NCI-H1436 (cell line): ENCODE measurements around the gene ARSH.
"Not testable (repeated sequence)": the region's sequence is repeated elsewhere in the genome, so short reads cannot be mapped to it uniquely, and the experiment has no call there.

Source experiments
- DNase-seq: peaks from one replicate; lab custom pipeline; 2025; lab: John Stamatoyannopoulos, UW

Gene ARSH

GRCh38 chrX:3037218-3037617, 30.9 kb downstream of the ARSH start:
- DNase-seq: no peak

GRCh38 chrX:3044196-3044595, 37.9 kb downstream of the ARSH start:
- DNase-seq: no peak

GRCh38 chrX:3044671-3045070, 38.3 kb downstream of the ARSH start:
- DNase-seq: no peak

- DNase-seq: no peak
Observed at GRCh38 chrX:3046253-3047240, 40.2 kb downstream of the ARSH start.

GRCh38 chrX:3050523-3051175, 44.3 kb downstream of the ARSH start:
- DNase-seq: not testable (repeated sequence)

- no peak for DNase-seq
Observed at GRCh38 chrX:3052860-3053259, 46.5 kb downstream of the ARSH start.

- no peak for DNase-seq
Observed at GRCh38 chrX:3066555-3066954, 60.2 kb downstream of the ARSH start.

- no peak for DNase-seq
Observed at GRCh38 chrX:3075959-3076358, 69.6 kb downstream of the ARSH start.

GRCh38 chrX:3076416-3076991, 70.2 kb downstream of the ARSH start:
- no peak for DNase-seq
